ENCODE measurements around the gene RPS6KA2. TPM values are rescaled to one million over a fixed set of nuclear protein-coding genes. Genes with fewer than 3 reads are reported as not detected.

The RPS6KA2 gene
- total and polyA plus RNA-seq, 2 experiments from 2014 or later, result 12.5 to 25.3 TPM

DNA sequence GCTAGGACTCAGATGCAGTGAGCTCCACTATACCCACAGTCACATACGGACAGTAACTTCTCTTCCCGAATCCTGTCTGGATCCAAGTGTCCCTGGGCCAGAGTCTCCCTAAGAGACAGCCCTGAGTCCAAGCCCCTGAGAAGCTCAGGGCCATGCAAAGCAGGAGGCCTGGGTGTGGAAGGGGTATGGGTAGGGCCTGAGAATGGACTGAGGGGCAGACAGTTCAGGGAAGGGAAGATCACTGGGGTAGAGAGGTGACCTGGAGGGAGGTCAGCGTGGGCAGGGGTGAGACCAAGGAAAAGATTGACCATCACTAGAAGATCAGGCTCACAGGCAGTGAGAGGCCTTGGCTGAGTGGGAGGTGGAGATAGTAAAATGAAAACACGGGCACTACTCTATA, 8.8 kb downstream of the RPS6KA2 start:
- Histone ChIP-seq H3F3A (replicated peaks; ENCODE audit: low read depth) (no peaks in the 10 kb centered on the region), H3K9me2 (ENCODE audit: insufficient read depth) (no peaks in the 10 kb centered on the region), H3K4me2 (no peak overlapping the region), H3K4me3 (no peak overlapping the region), H3K27me3 (ENCODE audit: insufficient read depth) (no peaks in the 10 kb centered on the region), H4K20me1 (replicated peaks; ENCODE audit: insufficient read depth) (peaks cover 15% of the 10 kb centered on the region; the same call in 1 of the 2 replicates), H3K36me3 (ENCODE audit: insufficient read depth) (no peaks in the 10 kb centered on the region), H2AFZ (no peak overlapping the region), H3K27ac (ENCODE audit: low read depth) (no peak overlapping the region), H3K4me1 (ENCODE audit: insufficient read depth) (peaks cover 37% of the 10 kb centered on the region), H3K79me2 (replicated peaks; ENCODE audit: insufficient read depth) (peaks cover 85% of the 10 kb centered on the region)
- no peak for ATAC-seq
- H3K36me3 Mint-ChIP-seq (ENCODE audit: low read depth), result peaks cover 16% of the 10 kb centered on the region
- no peaks in the 10 kb centered on the region for H3K9me3 Mint-ChIP-seq
- TF ChIP-seq, protein P1, sequence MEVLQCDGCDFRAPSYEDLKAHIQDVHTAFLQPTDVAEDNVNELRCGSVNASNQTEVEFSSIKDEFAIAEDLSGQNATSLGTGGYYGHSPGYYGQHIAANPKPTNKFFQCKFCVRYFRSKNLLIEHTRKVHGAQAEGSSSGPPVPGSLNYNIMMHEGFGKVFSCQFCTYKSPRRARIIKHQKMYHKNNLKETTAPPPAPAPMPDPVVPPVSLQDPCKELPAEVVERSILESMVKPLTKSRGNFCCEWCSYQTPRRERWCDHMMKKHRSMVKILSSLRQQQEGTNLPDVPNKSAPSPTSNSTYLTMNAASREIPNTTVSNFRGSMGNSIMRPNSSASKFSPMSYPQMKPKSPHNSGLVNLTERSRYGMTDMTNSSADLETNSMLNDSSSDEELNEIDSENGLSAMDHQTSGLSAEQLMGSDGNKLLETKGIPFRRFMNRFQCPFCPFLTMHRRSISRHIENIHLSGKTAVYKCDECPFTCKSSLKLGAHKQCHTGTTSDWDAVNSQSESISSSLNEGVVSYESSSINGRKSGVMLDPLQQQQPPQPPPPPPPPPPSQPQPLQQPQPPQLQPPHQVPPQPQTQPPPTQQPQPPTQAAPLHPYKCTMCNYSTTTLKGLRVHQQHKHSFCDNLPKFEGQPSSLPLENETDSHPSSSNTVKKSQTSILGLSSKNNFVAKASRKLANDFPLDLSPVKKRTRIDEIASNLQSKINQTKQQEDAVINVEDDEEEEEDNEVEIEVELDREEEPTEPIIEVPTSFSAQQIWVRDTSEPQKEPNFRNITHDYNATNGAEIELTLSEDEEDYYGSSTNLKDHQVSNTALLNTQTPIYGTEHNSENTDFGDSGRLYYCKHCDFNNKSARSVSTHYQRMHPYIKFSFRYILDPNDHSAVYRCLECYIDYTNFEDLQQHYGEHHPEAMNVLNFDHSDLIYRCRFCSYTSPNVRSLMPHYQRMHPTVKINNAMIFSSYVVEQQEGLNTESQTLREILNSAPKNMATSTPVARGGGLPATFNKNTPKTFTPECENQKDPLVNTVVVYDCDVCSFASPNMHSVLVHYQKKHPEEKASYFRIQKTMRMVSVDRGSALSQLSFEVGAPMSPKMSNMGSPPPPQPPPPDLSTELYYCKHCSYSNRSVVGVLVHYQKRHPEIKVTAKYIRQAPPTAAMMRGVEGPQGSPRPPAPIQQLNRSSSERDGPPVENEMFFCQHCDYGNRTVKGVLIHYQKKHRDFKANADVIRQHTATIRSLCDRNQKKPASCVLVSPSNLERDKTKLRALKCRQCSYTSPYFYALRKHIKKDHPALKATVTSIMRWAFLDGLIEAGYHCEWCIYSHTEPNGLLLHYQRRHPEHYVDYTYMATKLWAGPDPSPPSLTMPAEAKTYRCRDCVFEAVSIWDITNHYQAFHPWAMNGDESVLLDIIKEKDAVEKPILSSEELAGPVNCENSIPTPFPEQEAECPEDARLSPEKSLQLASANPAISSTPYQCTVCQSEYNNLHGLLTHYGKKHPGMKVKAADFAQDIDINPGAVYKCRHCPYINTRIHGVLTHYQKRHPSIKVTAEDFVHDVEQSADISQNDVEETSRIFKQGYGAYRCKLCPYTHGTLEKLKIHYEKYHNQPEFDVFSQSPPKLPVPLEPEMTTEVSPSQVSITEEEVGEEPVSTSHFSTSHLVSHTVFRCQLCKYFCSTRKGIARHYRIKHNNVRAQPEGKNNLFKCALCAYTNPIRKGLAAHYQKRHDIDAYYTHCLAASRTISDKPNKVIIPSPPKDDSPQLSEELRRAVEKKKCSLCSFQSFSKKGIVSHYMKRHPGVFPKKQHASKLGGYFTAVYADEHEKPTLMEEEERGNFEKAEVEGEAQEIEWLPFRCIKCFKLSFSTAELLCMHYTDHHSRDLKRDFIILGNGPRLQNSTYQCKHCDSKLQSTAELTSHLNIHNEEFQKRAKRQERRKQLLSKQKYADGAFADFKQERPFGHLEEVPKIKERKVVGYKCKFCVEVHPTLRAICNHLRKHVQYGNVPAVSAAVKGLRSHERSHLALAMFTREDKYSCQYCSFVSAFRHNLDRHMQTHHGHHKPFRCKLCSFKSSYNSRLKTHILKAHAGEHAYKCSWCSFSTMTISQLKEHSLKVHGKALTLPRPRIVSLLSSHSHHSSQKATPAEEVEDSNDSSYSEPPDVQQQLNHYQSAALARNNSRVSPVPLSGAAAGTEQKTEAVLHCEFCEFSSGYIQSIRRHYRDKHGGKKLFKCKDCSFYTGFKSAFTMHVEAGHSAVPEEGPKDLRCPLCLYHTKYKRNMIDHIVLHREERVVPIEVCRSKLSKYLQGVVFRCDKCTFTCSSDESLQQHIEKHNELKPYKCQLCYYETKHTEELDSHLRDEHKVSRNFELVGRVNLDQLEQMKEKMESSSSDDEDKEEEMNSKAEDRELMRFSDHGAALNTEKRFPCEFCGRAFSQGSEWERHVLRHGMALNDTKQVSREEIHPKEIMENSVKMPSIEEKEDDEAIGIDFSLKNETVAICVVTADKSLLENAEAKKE (CRISPR knock-in tag; IDR thresholded peaks at IDR 0.05), result no peak
- TF ChIP-seq EZH2 (IDR thresholded peaks at IDR 0.05; ENCODE audit: low read depth, unreplicated experiment) (no peak), ZNF331 (CRISPR knock-in tag; IDR thresholded peaks at IDR 0.05; ENCODE audit: low read depth) (no peak), JUNB (IDR thresholded peaks at IDR 0.05; ENCODE audit: unreplicated experiment) (no peak), POLR2AphosphoS5 (IDR thresholded peaks at IDR 0.05; ENCODE audit: low read depth) (no peak), NANOG (IDR thresholded peaks at IDR 0.05; ENCODE audit: borderline replicate concordance) (no peak)
- no peak overlapping the region; the same call in 1 of the 2 replicates for H3K27ac Mint-ChIP-seq
- peaks cover 9% of the 10 kb centered on the region for H3K27me3 Mint-ChIP-seq (ENCODE audit: insufficient read depth, low read depth, poor library complexity)
- no peak overlapping the region for H3K4me3 Mint-ChIP-seq
- peaks cover 62% of the 10 kb centered on the region for H3K4me1 Mint-ChIP-seq
- no peak for DNase-seq (ENCODE audit: low spot score)

- peaks cover 85% of the 10 kb centered on the region for H3K79me2 ChIP-seq (replicated peaks; ENCODE audit: insufficient read depth)
- Mint-ChIP-seq H3K9me3 (no peaks in the 10 kb centered on the region), H3K36me3 (ENCODE audit: low read depth) (peaks cover 16% of the 10 kb centered on the region), H3K27ac (no peak overlapping the region), H3K4me1 (peaks cover 65% of the 10 kb centered on the region), H3K27me3 (ENCODE audit: insufficient read depth, low read depth, poor library complexity) (peaks cover 9% of the 10 kb centered on the region), H3K4me3 (no peak overlapping the region)
- no peaks in the 10 kb centered on the region for H3K9me2 ChIP-seq (ENCODE audit: insufficient read depth)
- no peak overlapping the region for H3K4me3 ChIP-seq
- no peaks in the 10 kb centered on the region for H3K36me3 ChIP-seq (ENCODE audit: insufficient read depth)
- H2AFZ ChIP-seq, result no peak overlapping the region
- H3K27me3 ChIP-seq (ENCODE audit: insufficient read depth), result no peaks in the 10 kb centered on the region
- peaks cover 15% of the 10 kb centered on the region; the same call in 1 of the 2 replicates for H4K20me1 ChIP-seq (replicated peaks; ENCODE audit: insufficient read depth)
- H3K4me2 ChIP-seq, result no peak overlapping the region
- no peak for DNase-seq (ENCODE audit: low spot score)
- H3K27ac ChIP-seq (ENCODE audit: low read depth), result no peak overlapping the region
- no peaks in the 10 kb centered on the region for H3F3A ChIP-seq (replicated peaks; ENCODE audit: low read depth)
- peaks cover 37% of the 10 kb centered on the region for H3K4me1 ChIP-seq (ENCODE audit: insufficient read depth)
- no peak for ATAC-seq
- TF ChIP-seq EZH2phosphoT487 (IDR thresholded peaks at IDR 0.05; ENCODE audit: unreplicated experiment) (no peak), POLR2AphosphoS5 (IDR thresholded peaks at IDR 0.05; ENCODE audit: low read depth) (no peak), NANOG (IDR thresholded peaks at IDR 0.05; ENCODE audit: borderline replicate concordance) (no peak), JUNB (IDR thresholded peaks at IDR 0.05; ENCODE audit: unreplicated experiment) (no peak), EZH2 (IDR thresholded peaks at IDR 0.05; ENCODE audit: low read depth, unreplicated experiment) (no peak)
- TF ChIP-seq, protein P2, sequence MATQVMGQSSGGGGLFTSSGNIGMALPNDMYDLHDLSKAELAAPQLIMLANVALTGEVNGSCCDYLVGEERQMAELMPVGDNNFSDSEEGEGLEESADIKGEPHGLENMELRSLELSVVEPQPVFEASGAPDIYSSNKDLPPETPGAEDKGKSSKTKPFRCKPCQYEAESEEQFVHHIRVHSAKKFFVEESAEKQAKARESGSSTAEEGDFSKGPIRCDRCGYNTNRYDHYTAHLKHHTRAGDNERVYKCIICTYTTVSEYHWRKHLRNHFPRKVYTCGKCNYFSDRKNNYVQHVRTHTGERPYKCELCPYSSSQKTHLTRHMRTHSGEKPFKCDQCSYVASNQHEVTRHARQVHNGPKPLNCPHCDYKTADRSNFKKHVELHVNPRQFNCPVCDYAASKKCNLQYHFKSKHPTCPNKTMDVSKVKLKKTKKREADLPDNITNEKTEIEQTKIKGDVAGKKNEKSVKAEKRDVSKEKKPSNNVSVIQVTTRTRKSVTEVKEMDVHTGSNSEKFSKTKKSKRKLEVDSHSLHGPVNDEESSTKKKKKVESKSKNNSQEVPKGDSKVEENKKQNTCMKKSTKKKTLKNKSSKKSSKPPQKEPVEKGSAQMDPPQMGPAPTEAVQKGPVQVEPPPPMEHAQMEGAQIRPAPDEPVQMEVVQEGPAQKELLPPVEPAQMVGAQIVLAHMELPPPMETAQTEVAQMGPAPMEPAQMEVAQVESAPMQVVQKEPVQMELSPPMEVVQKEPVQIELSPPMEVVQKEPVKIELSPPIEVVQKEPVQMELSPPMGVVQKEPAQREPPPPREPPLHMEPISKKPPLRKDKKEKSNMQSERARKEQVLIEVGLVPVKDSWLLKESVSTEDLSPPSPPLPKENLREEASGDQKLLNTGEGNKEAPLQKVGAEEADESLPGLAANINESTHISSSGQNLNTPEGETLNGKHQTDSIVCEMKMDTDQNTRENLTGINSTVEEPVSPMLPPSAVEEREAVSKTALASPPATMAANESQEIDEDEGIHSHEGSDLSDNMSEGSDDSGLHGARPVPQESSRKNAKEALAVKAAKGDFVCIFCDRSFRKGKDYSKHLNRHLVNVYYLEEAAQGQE (IDR thresholded peaks at IDR 0.05; ENCODE audit: unreplicated experiment), result no peak
- TF ChIP-seq, protein P3, sequence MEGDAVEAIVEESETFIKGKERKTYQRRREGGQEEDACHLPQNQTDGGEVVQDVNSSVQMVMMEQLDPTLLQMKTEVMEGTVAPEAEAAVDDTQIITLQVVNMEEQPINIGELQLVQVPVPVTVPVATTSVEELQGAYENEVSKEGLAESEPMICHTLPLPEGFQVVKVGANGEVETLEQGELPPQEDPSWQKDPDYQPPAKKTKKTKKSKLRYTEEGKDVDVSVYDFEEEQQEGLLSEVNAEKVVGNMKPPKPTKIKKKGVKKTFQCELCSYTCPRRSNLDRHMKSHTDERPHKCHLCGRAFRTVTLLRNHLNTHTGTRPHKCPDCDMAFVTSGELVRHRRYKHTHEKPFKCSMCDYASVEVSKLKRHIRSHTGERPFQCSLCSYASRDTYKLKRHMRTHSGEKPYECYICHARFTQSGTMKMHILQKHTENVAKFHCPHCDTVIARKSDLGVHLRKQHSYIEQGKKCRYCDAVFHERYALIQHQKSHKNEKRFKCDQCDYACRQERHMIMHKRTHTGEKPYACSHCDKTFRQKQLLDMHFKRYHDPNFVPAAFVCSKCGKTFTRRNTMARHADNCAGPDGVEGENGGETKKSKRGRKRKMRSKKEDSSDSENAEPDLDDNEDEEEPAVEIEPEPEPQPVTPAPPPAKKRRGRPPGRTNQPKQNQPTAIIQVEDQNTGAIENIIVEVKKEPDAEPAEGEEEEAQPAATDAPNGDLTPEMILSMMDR (conservative IDR thresholded peaks at IDR 0.05; ENCODE audit: low read depth in 2 of 2), result no peak
Measured at GRCh38 chr6:166617359-166617758, 9.7 kb downstream of the RPS6KA2 start.
